Activated CD4-positive, alpha-beta T cell treated with anti-CD3 and anti-CD28 coated beads, Interleukin-2, Interleukin-4, amounts not matched to agents 100 ng/mL and 50 ng/mL, durations not matched to agents 16 hours and 8 hours (primary cell): ENCODE measurements around the gene ZNF283.
"Not testable (repeated sequence)": the region's sequence is repeated elsewhere in the genome, so short reads cannot be mapped to it uniquely, and the experiment has no call there.

Experiments
- DNase-seq: peaks from one replicate; pipeline ENCODE4 v3.0.0-alpha.2; 2020; ENCODE audit warnings: low spot score

Gene ZNF283

DNA sequence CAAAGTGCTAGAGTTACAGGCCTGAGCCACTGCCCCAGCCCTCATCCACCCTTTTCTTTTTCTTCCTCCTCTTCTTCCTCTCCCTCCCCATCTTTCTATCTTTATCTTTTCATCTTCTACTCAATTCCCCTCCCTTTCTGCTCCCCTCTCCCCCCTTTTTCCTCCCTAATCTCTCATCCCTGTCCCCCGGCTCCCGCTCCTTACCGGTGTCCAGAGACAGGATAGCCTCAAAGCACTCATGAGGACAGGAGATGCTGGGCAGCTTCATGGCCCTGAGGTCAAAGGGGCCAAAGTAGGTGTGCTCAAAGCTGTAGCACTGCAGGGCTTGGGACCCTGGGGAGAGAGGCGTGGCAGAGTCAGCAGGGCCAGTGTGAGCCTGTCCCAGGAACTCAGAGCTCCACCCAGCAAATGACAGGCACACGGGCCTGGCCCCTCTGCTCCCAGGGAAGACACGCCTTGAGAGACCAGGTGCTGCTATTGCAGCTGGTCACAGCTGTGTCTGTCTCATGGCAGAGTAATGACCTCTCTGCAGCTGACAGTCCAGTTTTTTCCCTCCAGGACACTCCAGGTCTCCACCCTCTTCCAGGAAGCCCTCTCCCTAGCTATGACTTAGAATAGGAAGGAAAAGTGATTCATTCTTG, 27.5 kb upstream of the ZNF283 start:
- DNase-seq, result no peak

DNA sequence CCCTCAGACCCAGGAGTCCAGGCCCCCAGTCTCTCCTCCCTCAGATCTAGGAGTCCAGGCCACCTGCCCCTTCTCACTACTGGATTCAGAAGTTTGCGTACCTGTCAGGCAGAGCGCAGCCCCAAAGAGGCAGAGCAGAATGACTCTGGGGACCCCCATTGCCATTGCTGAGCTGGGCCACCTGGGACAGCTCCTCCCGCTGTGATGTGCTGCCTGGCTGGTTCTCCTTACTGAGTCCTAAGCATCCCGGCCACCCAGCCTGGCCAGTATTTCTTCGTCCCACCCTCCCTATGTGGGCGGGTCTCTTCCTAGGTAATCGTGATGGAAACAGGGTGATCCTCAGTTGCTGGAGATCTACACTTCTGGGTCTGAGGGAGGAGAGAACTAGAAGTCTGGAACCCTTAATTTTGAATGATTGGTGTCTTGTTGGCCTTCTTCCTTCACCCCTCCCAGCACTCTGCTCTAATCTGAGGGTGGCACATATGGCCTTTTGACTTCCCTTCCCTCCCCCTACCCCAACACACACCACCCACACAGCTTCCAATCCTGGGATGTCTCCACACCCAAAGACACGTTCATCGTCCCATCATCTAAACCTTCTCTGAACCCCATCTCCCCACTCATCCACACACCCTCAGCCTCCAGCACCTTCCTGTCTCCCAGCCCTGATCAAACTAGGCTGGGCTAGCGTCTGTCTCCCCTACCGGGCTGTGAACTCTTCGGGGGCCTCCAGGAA, 24.7 kb upstream of the ZNF283 start, which contains the start of gene LYPD5:
Gene LYPD5 (minus strand): TSS at position 232 of the 736 bp plus-strand sequence. CDS start 67 bp downstream, at position 165.
- DNase-seq, result no peak

GRCh38 chr19:43804432-43804831, 22.7 kb upstream of the ZNF283 start:
- DNase-seq, result no peak

DNA sequence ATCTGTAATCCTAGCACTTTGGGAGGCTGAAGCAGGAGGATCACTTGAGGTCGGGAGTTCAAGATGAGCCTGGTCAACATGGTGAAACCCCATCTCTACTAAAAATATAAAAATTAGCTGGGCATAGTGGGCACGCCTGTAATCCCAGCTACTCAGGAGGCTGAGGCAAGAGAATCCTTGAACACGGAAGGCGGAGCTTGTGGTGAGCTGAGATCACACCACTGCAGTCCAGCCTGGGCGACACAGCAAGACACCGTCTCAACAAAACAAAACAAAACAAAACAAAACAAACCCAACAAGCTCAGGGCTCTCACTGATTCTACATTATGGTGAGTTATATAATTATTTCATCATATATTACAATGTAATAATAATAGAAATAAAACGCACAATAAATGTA, 20.7 kb upstream of the ZNF283 start:
- not testable (repeated sequence) for DNase-seq

- DNase-seq, result no peak
Measured at GRCh38 chr19:43806848-43807247, 20.3 kb upstream of the ZNF283 start.

DNA sequence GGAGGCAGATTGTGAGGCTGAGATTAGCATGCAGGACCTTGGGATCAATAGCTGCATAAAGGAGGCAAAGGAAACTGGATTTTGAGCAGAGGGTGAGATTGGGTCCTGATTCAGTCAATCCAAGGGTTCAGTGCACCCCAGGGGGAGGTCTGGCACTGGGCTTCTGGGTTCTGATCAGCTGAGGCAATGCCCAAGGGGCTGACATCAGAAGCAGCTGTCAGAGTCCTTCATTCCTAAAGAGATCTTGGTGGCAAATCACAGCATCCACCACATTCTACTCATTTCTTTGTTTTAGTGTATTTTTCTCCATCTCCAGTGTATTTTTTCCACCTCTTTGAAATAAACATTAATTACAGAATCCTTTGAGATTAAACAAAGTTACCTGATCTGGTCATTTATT, 19.5 kb upstream of the ZNF283 start:
- DNase-seq, result no peak

- DNase-seq, result peak; percentile 56
Measured at GRCh38 chr19:43809762-43810696, 17.1 kb upstream of the ZNF283 start.

GRCh38 chr19:43811837-43812236, 15.3 kb upstream of the ZNF283 start:
- no peak for DNase-seq

DNA sequence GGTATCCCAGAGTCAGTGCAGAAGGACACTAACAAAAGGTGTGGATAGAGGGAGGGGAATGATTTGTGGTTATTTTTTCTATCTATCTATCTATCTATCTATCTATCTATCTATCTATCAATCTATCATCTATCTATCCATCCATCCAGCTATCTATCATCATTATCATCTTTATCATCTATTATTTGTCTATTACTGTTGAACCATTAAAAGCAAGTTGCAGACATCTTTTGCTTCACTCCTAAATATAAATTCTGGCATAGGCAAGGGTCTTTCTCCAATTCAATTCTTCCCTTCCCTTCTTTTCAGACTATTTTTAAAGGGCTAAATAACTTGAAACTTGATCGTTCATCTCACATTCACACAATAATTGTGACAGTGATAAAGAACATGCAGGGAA, 14.9 kb upstream of the ZNF283 start:
- no peak for DNase-seq

DNA sequence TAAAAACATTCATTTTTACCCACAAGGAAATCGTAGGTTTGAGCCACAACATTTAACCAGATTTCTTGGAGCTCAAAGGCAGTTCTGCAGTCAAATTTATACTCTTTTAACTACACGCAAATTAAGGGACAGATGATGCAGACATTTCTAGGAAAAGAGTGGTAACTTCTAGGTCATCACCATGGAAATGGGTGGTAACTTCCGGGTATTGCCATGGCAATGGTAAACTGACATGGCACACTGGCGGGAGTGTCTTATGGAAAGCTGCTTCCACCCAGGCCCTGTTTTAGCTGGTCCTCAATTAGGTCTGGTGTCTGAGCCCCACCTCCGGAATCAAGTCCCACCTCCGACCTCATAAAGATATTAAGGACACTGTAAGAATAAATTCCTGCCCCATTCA, 14.4 kb upstream of the ZNF283 start:
- DNase-seq, result no peak

DNA sequence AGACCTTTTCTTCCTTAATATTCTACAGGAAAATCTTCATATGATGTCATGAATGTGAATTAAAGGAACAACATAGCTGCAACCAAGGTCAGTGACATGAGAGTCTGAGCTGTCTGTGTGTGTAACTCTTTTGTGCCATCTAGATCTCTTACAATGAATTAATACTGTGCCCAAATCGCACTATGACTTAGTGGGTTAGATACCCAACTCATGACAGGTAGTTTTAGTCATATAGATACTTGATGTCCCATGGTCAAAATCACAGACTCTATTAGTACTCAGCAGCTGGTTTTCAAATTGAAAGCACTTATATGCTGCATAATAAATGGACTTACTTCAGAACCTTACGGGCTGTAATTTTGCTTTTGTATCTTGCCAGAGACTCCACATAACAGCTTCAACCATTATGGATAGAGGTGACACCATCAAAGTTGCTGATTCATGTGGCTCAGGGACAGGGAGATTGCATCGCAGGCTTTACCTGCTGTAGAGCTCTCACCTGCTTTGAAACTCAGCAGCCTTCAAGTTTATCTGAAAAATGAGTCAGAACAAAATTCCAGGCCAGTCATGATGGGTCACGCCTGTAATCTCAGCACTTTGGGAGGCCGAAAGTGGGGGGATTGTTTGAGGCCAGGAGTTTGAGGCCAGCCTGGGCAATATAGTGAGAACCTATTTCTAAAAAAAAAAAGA, 12.3 kb upstream of the ZNF283 start:
- peak; percentile 11 for DNase-seq

- not testable (repeated sequence) for DNase-seq
Measured at GRCh38 chr19:43817454-43817853, 9.7 kb upstream of the ZNF283 start.

DNA sequence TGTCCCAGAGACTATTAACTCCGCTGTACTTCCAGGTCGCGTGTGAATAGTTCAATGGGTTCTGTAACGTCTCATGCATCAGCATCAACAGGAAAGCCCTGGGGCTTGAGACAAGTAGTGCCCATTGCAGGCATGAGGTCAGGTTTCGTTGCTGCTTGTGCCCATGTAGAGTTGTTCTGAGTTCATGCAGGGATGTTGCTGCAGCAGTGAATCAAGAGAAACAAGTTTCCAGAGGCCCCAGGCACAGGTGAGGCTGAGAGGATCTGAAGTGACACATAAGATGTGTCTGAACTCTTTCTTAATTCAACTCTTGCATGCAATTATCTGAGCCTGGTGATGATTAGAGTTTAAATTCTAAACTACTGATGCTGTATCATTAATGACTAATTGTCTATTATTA, 8.6 kb upstream of the ZNF283 start:
- no peak for DNase-seq

- no peak for DNase-seq
Measured at GRCh38 chr19:43820098-43820883, 6.8 kb upstream of the ZNF283 start.

GRCh38 chr19:43820884-43821215, 6.3 kb upstream of the ZNF283 start:
- DNase-seq, result no peak

- not testable (repeated sequence) for DNase-seq
Measured at GRCh38 chr19:43823856-43824255, 3.3 kb upstream of the ZNF283 start.

DNA sequence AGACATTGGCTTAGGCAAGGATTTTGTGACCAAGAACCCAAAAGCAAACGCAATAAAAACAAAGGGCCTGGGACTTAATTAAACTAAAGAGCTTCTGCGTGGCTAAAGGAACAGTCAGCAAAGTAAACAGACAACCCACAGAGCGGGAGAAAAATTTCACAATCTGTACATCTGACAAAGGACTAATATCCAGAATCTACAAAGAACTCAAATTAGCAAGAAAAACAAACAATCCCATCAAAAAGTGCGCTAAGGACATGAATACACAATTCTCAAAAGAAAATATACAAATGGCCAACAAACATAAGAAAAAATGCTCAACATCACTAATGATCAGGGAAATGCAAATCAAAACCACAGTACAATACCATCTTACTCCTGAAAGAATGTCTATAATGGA, 2.5 kb upstream of the ZNF283 start:
- DNase-seq, result not testable (repeated sequence)

- DNase-seq, result no peak
Measured at GRCh38 chr19:43839139-43839538, 12.0 kb downstream of the ZNF283 start.

DNA sequence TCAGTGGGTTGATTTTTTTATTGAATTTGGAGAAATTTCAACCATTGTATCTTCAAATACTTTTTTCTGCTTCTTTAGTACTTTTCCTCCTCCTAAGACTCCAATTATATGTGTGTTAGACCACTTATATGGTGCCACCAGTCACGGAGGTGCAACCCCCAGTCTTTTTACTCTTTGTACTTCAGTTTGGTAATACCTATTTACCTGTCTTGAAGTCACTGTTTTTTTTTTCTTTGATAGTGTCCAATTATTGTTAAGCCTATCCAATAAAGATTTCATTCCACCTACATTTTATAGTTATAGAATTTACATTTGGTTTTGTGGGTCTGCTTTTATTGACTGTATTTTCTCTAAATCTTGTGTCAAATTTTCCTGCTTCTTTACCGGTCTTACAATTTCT, 14.9 kb downstream of the ZNF283 start:
- DNase-seq, result no peak

DNA sequence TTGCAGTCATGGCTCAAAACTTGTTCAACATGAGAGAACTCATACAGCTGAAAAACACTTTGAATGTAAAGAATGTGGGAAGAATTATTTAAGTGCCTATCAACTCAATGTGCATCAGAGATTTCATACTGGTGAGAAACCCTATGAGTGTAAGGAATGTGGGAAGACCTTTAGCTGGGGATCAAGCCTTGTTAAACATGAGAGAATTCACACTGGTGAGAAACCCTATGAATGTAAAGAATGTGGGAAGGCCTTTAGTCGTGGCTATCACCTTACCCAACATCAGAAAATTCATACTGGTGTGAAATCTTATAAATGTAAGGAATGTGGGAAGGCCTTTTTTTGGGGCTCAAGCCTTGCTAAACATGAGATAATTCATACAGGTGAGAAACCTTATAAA, 20.1 kb downstream of the ZNF283 start:
- no peak for DNase-seq

DNA sequence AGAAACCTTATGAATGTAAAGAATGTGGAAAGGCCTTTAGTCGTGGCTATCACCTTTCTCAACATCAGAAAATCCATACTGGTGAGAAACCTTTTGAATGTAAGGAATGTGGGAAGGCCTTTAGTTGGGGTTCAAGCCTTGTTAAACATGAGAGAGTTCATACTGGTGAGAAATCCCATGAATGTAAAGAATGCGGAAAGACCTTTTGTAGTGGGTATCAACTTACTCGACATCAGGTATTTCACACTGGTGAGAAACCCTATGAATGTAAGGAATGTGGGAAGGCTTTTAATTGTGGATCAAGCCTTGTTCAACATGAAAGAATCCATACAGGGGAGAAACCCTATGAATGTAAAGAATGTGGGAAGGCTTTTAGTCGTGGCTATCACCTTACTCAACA, 20.8 kb downstream of the ZNF283 start:
- no peak for DNase-seq
